HG03280 (cell line): ENCODE measurements around the gene PRLR.
"Not testable (repeated sequence)": the region's sequence is repeated elsewhere in the genome, so short reads cannot be mapped to it uniquely, and the experiment has no call there.

Experiments
- ATAC-seq: cut with Tn5 transposase; IDR thresholded peaks from one replicate; pipeline ENCODE4 v1.9.1; 2021; ENCODE audit warnings: mild to moderate bottlenecking, moderate library complexity; ENCODE audit not compliant: unreplicated experiment

The PRLR gene

DNA sequence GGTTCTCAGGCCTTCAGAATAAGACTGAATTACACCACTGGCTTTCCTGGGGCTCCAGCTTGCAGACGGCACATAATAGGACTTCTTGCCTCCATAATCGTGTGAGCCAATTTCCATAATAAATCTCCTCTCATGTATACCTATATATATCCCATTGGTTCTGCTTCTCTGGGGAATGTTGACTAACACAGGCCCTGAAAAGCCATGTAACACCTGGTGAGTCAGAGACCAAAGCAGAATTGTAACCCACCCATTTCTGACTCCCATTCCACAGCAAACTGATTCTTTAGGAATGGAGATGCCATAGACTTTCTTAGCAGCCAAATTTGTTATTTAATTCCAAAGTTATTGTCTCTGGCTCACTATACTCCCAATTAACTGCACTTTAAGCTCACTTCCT lies 97.1 kb downstream of the PRLR start:
- ATAC-seq, result no peak

DNA sequence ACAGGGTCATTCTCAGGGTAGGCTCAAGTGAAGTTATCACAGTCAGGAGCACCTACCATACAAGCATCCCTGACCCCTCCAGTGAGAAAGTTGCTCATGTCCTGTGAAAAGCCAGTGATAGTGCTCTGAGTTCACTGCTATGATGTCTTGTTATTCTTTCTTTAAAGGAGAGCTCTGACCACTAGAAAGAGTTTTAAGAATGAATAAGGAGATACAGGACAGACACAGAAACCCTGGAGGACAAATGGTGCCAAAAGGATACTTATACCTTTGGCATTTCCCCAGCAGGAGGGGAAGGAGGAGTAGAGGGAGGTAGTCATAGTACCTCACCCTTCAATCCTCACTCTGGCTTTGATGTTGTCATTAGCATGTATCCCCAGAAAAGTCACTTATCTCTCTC lies 98.6 kb downstream of the PRLR start:
- no peak for ATAC-seq

GRCh38 chr5:35129921-35130485 lies 100.3 kb downstream of the PRLR start:
- ATAC-seq, result no peak

- ATAC-seq, result no peak
These were observed 101.0 kb downstream of the PRLR start for GRCh38 chr5:35129276-35129675.

DNA sequence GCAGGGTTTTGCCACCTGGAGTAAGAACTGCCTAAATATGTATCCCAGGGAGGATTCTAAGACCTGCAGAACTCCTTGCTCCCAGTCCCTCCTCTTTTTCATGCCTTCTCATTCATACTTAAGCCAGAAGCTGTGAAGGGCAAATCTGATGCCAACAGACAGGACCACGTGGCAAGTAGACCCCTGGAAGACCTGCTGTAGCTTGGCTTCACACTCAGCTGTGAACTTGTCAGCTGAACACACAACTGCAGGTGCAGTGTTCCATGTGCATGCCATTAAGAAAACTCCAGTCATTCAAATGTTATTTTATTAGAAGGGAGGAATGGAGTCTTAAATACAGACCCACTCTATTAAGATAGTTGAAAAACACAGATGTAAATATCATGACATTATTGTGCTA lies 103.3 kb downstream of the PRLR start:
- ATAC-seq, result no peak

DNA sequence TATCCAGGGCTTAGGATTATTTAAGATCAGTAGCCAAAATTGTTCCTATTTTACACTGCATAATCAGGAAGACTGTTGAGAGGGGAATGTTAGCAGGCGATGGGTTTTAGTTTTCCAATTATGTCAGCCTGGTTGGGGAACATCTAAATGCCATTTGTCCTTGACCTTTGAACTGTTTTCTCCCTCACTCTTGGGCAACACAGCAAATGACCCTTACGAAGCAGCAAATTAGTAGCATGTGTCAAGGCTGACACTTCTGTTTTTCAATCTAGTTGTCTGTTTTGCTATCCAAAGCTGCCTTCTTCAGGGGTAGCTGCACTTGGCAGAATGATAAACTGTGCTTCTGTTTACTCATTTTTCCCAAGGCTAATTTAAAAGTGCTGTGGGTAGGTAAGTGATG lies 104.5 kb downstream of the PRLR start:
- ATAC-seq, result no peak

DNA sequence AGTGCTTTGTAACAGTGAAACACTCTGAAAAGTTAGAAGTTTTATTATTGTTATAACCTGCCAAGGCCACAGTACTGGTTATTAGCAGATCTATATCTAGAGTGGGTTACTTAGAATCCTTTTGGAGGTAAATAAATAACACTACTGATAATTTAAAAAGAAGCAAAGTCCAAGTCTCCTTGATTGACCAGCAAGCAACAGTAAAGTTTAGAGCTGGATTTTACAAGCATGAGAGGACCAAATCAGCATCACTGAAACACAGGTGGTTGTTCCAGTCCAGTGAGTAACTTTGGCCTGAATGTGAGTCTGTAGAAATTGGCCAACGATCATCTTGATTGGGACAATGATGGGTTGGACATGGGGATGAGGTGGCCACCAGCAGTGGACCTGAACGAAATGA lies 105.4 kb downstream of the PRLR start:
- ATAC-seq, result no peak

GRCh38 chr5:35122819-35123218 lies 107.5 kb downstream of the PRLR start:
- no peak for ATAC-seq

GRCh38 chr5:35120715-35121114 lies 109.6 kb downstream of the PRLR start:
- ATAC-seq, result no peak

GRCh38 chr5:35117967-35118366 lies 112.3 kb downstream of the PRLR start:
- ATAC-seq, result no peak

- ATAC-seq, result no peak
These were observed 114.4 kb downstream of the PRLR start for GRCh38 chr5:35115920-35116319.

- ATAC-seq, result no peak
These were observed 115.6 kb downstream of the PRLR start for GRCh38 chr5:35114698-35115097.

GRCh38 chr5:35112300-35112699 lies 118.0 kb downstream of the PRLR start:
- no peak for ATAC-seq

- not testable (repeated sequence) for ATAC-seq
These were observed 125.7 kb downstream of the PRLR start for GRCh38 chr5:35104550-35104949.

- ATAC-seq, result no peak
These were observed 126.5 kb downstream of the PRLR start for GRCh38 chr5:35103637-35104299.

GRCh38 chr5:35101720-35102119 lies 128.6 kb downstream of the PRLR start:
- not testable (repeated sequence) for ATAC-seq

DNA sequence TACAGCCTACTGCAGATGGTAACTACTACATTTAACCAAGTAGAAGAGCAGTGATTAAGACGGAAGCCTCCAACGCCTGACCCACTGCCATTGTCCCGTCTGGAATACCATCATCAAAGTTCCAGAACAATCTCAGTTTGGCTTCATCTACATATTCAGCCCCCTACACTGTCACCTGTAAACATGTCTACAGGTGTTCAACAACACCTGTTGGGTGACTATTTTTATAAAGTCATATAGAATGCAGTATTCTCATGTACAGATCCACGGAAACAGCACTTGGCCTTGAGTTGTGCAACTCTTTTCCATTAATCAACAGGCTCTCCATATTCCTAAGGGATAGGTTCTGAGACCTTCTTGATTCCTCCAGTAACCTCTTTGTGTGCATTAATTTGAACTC lies 129.3 kb downstream of the PRLR start:
- ATAC-seq, result no peak

- ATAC-seq, result peak; percentile 48
These were observed 132.1 kb downstream of the PRLR start for GRCh38 chr5:35098214-35098613.

DNA sequence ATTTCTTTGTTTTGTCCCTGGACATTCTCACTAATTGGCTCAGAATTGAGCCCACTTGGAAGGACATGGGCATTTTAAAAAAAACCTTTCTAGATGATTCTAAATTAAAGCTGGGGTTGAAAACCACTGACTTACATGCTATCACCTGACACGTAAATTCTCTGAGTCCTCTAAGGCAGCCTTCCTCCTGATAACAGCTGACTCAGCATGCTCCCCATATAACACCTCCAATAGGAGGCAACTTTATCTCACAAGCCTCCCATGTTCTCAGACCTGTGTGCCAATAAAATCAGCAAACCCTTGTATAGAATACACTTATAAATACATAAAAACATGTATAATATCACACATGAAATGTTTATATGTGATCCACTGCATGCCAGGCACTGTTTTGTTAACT lies 133.4 kb downstream of the PRLR start:
- ATAC-seq, result no peak

DNA sequence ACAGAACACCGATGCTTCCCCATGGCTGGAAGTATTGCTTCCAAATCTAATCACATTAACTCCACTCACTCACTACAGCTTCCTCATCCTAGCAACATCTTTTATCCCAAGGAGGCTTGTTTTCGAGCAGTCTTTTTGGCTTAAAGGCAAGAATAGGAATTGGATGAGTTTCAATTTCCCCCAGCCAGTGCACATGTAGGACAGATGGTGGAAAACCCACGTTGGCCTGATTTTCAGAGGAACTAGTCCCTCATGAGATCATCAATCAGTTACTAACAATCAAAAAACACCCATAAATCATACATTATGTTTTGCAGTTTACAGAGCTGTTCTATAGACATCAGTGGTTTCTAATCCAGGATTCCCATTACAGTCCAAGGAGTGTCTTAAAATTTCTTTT lies 134.1 kb downstream of the PRLR start:
- ATAC-seq, result no peak

- ATAC-seq, result no peak
These were observed 134.9 kb downstream of the PRLR start for GRCh38 chr5:35095366-35095765.

DNA sequence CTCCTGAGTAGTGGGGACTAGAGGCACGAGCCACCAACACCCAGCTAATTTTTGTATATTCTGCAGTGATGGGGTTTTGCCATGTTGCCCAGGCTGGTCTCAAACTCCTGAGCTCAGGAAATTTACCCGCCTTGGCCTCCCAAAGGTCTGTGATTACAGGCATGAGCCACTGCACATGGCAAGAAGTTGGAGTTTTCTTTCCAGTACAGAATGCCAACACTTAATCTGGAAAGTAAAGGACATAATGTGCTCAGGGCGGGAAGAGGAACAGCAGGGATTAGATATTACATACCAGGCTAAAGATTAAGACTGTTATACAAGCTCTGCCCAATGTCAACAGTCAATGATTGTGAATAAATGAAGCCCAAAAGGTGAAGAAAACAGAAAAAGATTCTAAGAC lies 135.3 kb downstream of the PRLR start:
- no peak for ATAC-seq

DNA sequence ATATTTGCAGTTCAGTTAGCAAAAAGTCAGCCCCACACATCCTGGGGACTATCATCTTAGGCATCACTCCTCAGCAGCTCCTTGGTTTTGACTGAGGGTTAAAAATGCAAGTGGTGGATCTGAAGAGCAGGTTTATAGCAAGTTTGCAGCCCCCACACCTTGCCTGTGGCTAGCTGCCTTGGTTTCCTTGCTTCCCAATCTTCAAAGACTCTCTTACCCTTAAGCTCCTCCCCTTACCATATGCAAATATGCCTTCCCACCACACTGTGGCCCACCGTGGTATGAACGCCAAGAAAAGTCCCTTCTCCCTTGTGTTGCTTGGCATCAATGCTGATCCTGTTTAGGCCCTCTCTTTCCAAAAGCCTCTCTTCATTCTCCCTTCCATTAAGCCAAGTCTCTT lies 137.6 kb downstream of the PRLR start:
- ATAC-seq, result no peak
